Activated naive CD4-positive, alpha-beta T cell treated with anti-CD3 and anti-CD28 coated beads, Interleukin-2, amount 50 U/mL, for 16 hours (primary cell): ENCODE results near the gene TAF1C.
"Not testable (repeated sequence)": the region's sequence is repeated elsewhere in the genome, so short reads cannot be mapped to it uniquely, and the experiment has no call there.

ENCODE experiments used
- DNase-seq: peaks from one replicate; pipeline ENCODE4 v3.0.0-alpha.2; 2020

The TAF1C gene, protein sequence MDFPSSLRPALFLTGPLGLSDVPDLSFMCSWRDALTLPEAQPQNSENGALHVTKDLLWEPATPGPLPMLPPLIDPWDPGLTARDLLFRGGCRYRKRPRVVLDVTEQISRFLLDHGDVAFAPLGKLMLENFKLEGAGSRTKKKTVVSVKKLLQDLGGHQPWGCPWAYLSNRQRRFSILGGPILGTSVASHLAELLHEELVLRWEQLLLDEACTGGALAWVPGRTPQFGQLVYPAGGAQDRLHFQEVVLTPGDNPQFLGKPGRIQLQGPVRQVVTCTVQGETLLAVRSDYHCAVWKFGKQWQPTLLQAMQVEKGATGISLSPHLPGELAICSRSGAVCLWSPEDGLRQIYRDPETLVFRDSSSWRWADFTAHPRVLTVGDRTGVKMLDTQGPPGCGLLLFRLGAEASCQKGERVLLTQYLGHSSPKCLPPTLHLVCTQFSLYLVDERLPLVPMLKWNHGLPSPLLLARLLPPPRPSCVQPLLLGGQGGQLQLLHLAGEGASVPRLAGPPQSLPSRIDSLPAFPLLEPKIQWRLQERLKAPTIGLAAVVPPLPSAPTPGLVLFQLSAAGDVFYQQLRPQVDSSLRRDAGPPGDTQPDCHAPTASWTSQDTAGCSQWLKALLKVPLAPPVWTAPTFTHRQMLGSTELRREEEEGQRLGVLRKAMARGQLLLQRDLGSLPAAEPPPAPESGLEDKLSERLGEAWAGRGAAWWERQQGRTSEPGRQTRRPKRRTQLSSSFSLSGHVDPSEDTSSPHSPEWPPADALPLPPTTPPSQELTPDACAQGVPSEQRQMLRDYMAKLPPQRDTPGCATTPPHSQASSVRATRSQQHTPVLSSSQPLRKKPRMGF

GRCh38 chr16:84186685-84187437 is at the start of gene TAF1C:
Gene TAF1C, minus strand, starts transcription at chr16:84187057. Its CDS starts 2,069 bp downstream, at chr16:84184988.
- DNase-seq: peak; percentile 90

GRCh38 chr16:84234321-84235241 is 47.7 kb upstream of the TAF1C start:
- DNase-seq: no peak

- no peak for DNase-seq
Observed at GRCh38 chr16:84233748-84234147, 46.9 kb upstream of the TAF1C start.

DNA sequence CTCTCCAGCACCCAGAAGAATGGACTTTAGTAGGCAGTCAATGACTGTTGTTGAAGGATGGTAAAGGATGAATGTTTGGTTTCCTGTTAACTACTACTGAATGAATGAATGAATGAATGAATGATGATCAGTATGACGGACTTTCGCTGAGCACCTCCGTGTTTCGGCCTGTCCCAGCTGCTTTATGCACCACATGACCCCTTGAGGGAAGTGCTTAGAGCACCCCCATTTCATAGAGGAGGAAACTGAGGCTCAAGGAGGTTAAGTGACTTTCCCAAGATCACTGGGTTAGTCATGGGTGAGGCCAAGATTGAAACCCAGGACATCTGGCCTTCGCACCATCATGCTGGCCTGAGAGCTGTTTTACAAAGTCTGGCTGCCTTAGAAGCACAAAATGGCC is 46.1 kb upstream of the TAF1C start:
- no peak for DNase-seq

DNA sequence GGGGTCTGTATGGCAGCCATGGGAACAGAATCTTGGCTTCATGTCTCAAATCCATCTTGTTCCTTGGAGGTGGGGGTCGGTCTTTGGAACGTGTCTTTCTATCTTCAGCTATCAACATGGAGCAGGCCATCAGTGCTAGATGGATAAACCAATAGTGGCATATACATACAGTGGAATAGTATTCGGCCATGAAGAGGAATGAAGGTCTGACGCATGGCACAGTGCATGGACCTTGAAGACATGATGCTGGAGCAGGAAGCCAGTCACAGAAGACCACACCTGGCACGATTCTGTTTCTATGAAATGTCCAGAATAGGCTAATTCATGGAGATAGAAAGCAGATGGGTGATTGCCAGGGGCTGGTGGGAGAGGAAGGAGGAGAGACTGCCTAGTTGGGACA is 45.2 kb upstream of the TAF1C start:
- no peak for DNase-seq

DNA sequence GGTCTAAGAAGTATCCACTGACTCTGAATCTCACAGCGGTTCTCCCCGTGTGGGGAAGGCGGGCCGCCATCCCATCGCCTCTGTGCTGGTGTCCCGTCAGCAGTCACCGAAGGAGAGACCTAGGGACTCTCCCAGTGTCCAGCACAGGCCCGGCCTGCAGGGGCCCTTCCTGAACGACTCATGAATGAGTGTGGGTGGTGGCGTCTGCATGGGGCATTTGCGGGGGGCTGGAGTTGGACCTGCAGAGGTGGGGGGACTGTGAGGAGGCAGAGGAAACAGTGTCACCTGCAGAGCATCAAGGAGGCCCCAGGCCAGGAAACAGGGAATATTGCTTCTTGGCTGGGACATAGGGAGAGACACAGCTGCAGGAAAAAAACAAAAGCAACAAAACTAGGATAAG is 42.6 kb upstream of the TAF1C start:
- DNase-seq: no peak

DNA sequence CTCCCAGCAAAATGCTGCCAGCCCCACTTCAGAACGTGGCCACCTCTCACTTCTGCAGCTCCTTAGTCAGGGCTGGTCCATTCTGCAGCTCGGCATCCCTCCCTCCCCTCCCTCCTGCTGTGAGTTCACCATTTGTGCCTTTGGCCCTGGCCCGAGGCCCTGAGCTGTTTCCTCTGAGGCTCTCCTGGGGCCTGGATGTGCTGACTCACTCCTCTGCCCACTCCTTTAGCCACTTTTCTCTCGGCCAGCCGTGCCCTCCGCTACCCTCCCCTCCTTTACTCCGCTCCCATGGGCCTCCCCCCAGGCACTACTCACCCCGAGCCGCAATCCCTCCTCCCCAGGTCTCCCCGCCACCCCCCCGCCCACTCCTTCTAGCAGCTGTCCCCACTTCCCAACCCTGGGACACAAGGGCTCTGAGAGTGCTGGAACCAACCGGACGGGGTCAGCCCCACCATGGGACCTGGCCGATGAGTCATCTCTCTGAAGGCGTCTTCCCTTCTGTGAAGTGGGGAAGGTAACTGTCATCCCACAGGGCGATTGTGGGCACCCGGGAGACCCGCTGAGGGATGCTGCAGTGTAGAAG is 41.5 kb upstream of the TAF1C start:
- no peak for DNase-seq

DNA sequence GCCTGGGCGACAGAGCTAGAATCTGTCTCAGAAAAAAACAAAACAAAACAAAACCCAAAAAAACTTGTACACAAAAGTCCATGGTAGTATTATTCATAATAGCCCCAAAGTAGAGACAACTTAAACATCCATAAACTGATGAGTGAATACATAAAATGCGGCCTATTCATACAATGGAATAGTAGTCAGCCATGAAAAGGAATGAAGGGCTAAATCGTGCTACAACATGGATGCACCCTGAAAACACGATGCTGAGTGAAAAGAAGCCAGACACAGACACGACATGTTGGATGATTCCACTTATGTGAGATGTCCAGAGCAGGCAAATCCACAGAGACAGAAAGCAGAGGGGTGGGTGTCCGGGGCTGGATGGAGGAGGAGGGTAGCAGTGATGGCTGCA is 40.7 kb upstream of the TAF1C start:
- DNase-seq: no peak

- DNase-seq: no peak
Observed at GRCh38 chr16:84226026-84226425, 39.2 kb upstream of the TAF1C start.

DNA sequence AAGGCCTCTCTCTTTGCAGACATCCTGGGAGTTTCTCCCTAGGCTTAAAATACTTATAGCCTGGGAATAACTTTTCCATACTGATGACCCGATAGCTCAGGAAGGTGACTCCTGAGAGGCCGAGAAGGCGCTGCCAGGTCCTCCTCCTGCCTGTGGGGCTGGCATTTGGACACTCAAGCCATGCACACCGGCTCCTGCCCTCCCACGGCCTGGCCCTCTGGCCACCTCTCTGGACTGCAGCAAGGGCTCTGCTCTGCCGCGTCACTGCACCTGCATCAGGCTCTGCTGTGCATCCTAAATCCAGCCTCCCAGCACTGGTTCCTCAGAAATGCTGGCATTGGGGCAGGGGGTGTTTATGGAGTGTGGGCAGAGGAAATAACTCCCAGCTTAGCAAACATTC is 38.7 kb upstream of the TAF1C start:
- DNase-seq: no peak

- DNase-seq: no peak
Observed at GRCh38 chr16:84225126-84225525, 38.3 kb upstream of the TAF1C start.

DNA sequence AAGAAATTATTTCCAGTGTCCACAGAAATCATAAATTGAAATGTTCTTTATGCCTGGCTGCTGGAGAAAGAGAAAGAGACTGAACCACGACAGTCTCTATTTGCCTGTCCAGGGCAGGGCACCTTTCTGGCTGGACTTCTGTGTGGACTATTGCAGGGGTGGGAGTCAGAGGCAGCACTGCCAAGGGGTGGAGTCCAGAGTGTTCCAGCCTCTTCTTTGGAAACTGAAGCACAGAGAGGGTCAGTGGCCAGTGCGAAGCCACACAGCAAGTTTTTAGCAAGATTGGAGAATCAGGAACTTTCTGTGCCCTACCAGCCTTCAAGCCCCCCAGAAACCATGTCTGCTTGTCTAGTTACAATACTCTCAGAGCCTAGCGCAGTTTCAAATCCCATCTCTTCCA is 37.7 kb upstream of the TAF1C start:
- DNase-seq: no peak

DNA sequence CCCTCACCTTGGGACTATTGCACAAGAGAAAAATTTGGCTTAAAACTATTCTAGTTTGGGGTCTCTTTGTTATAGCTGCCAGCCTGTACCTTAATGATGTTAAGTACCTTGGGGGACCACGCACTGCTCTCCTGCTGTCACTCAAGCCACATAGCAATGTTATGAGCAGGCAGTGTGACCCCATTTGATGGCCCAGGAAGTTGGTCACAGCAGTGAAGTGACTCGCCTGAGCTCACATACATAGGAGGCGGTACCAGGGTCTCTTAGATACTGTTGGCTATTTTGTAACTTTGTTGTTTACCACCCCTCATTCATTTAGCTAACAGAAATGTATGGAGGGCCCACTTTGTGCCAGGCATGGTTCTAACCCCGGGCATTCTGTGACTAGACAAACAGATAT is 36.6 kb upstream of the TAF1C start:
- no peak for DNase-seq

- no peak for DNase-seq
Observed at GRCh38 chr16:84220851-84221250, 34.0 kb upstream of the TAF1C start.

- no peak for DNase-seq
Observed at GRCh38 chr16:84218956-84219355, 32.1 kb upstream of the TAF1C start.

- no peak for DNase-seq
Observed at GRCh38 chr16:84218176-84218823, 31.4 kb upstream of the TAF1C start.

DNA sequence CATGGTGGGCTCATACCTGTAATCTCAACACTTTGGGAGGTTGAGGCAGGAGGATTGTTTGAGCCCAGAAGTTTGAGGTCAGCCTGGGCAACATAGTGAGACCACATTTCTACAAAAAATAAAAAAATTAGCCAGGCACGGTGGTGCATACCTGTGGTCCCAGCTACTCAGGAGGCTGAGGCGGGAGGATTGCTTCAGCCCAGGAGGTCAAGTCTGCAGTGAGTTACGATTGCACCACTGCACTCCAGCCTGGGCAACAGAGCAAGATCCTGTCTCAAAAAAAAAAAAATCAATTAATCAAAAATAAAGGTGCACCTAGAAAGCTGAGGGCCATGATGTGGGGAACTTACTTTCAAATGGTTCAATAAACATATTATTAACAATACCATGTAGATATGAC is 29.3 kb upstream of the TAF1C start:
- DNase-seq: not testable (repeated sequence)

GRCh38 chr16:84215531-84215930 is 28.7 kb upstream of the TAF1C start:
- no peak for DNase-seq

DNA sequence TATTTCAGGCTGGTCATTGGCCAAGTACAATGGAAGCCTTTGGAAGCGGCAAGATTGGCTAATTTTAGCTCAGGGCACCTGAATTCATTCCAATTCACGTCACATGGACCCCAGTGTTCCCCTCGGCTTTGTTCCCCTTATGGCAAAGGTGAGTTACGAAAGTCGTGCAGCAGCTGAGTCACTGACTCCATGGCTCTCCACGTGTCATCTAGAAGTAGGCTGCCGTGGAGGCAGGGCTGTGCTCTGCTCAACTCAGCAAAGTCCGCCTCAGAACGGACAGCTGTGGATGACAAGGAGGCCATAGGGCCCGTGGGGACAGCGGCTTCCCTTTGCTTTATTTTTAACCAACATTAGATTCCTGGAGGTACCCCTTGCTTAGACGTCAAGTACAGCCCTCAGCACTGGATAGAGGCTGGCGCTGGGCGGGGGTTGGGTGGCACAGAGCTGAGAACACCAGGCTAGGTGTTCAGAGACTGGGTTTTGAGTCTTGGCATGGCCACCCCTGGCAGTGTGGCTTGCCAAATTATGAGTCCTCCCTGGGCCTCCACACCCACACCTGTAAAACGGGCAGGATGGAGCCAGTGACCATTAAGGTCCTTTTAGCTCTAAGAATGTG is 27.7 kb upstream of the TAF1C start:
- no peak for DNase-seq

- no peak for DNase-seq
Observed at GRCh38 chr16:84212631-84213030, 25.8 kb upstream of the TAF1C start.

DNA sequence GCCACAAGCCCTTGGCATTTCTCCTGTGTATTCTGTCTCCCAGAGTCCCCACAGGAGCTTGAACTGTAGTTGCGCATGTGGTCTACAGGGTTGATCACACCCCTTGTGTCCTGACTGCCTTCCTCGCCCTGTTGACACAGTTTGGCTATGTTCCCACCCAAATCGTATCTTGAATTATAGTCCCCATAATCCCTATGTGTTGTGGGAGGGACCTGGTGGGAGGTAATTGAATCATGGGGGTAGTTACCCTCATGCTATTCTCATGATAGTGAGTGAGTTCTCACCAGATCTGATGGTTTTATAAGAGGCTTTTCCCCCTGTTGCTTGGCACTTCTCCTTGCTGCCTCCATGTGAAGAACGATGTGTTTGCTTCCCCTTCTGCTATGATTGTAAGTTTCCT is 25.3 kb upstream of the TAF1C start:
- no peak for DNase-seq
